ENCODE measurements around the gene ZSWIM9.

Gene ZSWIM9

DNA sequence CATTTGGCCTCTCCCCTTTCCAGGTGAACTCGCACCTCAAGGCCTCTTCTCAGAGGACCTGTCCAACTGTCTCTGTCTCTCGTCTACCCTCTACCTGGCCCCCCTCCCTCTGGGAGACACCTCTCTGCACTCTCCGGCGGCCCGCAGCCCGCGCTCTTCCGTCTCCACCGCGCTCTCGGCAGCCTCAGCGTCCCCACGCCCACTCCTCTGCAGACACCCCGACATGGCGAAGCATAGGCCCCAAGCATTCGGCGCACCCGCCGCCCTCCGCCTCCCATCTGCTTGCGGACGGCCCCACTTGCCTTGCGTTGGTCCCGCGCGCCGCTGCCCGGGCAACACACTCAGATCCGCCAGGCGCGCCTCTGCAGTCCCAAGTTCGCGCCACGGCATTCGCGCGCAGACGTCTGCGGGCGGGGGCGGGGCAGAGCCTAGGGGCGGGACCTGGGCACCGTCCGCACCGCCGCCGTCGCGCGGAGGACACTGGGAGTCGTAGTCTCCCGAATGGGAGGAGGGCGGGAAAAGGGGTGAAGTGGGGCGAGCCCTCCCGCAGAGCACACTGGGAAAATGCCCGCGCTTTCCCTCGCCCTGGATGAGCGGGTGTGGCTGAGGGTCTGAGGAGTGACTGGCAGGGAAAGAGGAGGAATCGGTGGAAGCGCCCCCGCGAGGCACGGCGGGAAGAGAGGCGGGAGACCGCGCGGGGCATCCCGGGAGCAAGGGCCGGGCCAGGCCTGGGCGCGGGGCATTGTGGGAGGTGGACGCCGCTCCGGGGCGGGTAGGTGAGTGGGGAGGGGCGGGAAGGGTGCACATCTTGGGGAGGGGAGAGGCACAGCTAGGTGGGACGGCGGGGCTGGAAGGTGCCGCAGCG is at the start of gene ZSWIM9, which contains the start of gene LIG1:
Gene ZSWIM9 (plus strand): TSS at position 742 of the 865 bp plus-strand sequence. CDS start 1,123 bp downstream, outside the sequence.
Gene LIG1 (minus strand): TSS at position 406 of the 865 bp plus-strand sequence. CDS start 4,778 bp downstream, outside the sequence.
- DNase-seq (ENCODE audit: low spot score) = peak; percentile 96

DNA sequence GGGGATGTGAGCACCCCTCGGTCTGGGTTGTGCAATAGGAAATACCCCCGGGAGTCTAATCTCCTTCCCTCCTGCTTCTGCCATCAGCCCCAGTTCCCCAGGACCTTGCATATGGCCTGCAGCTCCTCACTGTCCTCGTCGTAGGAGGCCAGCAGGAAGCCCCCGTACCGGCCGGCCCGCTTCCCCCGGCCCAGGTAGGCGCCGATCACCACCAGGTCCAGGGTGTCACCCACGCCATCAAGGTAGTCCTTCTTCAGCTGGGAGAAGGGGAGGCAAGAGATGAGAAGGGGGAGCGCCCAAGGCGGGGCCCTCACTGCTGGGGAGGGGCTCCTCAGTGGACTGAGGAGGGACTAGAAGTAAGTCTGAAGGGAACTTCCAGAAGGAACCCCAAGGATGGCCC is 49.4 kb upstream of the ZSWIM9 start:
- no peak for DNase-seq (ENCODE audit: low spot score)

DNA sequence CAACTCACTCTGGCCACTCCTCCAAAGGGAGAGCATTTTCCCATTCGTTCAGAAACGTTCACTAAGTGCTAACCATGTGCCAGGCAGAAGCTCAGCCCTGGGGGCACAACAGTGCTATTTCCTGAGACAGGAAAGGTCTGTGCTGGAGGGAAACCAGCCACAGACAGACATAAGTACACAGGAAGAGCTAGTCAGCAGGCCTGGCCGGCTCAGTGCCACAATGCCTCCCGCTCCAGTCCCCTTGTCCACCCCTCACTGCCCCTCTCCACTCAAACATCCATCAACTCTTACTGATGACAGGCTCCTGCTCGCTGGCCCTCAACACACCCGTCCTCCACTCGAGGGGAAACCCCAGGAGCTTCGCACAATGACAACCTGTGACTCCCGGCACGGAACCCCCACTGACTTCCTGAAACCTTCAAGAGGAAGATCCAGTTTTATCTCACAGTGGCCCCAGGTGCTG is 48.5 kb upstream of the ZSWIM9 start:
- peak; percentile 21 for DNase-seq (ENCODE audit: low spot score)

DNA sequence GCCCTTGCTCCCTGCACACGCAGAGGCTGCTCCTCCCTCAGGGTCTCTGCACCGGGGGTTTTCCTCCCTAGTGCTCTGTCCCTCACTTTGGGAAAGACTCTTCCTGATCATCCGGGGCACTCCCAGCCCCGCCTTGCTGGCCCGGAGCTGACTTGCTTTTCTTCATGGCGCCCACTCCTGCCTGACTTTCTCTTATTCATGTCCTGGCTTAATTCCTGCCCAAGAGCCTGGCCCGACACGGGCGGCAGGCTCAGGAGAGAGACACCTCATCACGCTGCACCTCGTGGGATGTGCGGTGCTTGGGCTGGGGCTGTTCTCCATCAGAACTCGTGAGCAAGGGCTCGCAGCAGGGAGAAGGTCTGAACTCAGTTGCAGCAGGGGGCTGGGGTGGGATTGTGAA is 48.1 kb upstream of the ZSWIM9 start:
- DNase-seq (ENCODE audit: low spot score) = no peak

DNA sequence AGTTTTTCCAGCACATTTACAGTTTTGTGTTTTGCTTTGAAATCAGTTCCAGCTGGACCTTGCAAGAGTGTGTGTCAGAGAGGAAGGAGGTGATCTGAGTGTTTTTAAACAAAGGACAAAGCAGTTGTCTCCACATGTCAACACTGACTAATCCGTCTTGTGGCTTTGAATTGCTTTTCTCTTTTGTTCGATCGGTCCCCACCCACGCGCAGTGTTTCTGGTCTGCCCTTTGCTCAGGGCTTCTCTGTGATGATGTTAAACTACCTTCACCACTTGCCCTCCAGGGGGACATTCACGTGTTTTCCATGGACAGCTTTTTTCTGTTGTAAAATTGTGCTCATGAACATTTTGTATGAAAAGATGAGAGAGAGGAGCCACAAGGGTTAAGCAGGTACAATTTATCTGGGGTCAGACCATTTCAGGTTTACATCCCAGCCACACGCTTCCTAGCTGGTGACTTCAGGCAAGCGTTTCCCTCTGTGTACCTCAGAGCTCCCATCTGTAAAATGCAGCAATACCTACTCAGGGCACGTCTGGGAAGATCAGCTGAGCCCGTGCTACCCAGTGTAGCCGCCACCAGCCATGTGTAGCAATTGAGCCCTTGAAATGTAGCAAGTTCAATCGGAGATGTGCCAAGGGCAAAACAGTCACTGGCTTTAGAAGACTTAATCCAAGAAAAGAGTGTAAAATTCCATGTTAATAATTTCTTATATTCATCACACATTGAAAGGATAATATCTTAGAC is 46.4 kb upstream of the ZSWIM9 start:
- DNase-seq (ENCODE audit: low spot score) = peak; percentile 53

DNA sequence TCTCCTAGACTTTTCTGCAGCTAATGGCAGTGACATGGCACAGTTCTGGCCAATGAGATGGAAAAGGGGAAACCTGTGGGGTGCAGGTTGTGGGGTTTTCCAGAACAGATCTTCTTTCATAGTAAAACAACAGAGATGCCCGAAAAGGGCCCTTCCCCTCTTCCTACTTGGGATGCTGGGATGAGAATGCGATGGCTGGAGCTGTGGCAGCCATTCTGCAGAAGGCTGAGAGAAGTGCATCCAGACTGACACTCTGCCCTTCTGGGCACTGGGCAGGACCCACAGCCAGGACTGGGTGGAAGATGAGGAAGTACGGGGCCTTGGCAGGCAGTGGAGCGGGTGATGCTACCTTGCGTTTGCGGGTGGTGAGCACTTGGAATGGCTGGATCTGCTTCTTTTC is 42.9 kb upstream of the ZSWIM9 start:
- DNase-seq (ENCODE audit: low spot score) = no peak

DNA sequence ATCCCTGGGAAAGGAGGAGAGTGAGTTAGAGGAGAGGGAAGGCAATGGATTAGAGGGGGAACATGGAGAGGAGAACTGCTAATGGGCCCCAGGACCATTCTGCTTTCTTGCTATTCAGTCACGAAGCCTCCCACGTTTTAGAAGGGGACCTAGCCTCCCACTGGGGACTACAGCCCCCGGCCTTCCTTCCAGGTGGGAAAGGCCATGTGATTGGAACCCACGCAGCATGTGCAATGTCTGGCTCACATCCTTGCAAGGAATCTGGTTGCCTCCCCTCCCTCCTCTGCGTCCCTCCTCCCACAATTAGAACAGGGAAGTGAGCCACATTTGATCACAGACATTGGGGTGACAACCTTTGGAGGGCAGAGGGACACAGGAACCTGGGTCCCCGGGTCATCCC is 37.4 kb upstream of the ZSWIM9 start:
- DNase-seq (ENCODE audit: low spot score) = no peak

DNA sequence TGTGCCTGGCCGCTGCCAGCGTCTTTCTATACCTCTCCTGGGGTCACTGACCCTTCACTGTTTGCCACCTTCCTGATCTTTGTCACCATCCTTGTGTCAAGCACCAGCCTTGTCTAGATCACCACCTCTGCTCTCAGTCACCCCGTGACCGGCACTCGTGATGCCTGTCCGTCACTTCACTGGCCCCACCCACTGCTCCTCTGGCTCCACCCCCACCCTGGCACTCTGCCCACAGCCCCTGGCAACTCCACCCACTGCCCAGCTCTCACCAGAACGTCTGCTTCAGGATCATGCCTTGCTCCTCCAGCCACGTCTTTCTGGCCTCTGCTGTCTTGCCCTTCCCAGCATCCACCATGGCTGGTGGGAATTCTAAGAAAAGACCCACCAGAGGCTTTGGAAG is 35.1 kb upstream of the ZSWIM9 start:
- no peak for DNase-seq (ENCODE audit: low spot score)

DNA sequence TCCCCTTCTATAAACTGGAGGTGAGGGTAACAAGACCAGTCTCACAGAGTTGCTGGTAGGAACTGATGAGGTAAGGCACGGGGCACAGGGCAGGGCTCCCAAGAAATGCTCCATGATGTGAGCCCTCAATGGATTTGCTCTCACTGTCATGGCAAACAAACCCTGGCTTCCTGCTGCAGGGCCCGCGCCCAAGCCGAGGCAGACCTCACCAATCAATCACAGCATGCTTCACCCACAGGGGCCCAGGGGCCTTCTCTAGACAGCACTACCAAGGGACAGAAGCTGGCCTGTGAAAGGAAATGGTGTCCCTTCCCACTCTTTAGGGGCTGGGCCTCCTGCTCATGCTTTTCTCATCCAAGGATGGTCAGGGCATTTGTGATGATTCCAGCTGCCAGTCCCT is 33.9 kb upstream of the ZSWIM9 start:
- no peak for DNase-seq (ENCODE audit: low spot score)

DNA sequence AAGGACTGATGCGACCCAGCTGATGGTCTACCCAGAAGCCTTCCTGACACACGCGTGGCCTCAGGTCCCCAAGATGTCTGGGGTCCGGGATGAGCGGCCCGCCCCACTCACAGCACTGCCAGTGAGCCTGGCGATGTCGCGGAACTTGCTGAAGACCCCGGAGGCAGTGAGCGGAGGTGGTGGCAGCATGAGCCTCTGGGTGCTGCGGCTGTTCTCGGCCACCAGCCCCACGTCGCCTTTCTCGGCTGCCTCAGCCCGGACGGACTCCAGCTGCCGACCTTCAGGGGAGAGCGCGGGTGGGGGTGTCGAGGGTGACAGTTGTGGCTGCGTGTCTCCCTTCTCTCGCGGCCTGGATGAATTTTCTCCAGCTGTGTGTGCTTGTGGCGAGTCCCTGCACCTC is 33.1 kb upstream of the ZSWIM9 start:
- DNase-seq (ENCODE audit: low spot score) = no peak

DNA sequence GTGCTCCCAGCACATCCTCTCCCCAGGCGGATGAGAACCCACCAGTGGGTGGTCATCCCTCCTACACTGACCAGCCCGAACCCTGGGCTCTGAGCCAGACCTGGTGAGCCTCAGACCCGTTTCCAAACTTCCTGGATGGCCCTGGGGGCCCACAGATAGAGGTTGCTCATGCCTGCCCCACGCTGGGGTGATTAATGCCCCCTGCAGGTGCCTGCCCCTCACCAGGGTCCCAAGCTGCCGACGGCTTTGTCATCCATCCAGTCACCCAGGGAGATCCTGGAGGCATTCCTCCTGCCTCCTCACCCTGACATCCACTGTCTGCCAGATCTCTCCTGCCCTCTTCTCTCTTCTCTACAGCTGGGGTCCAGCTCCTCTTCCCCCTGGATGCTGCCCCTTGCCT is 31.4 kb upstream of the ZSWIM9 start:
- no peak for DNase-seq (ENCODE audit: low spot score)

DNA sequence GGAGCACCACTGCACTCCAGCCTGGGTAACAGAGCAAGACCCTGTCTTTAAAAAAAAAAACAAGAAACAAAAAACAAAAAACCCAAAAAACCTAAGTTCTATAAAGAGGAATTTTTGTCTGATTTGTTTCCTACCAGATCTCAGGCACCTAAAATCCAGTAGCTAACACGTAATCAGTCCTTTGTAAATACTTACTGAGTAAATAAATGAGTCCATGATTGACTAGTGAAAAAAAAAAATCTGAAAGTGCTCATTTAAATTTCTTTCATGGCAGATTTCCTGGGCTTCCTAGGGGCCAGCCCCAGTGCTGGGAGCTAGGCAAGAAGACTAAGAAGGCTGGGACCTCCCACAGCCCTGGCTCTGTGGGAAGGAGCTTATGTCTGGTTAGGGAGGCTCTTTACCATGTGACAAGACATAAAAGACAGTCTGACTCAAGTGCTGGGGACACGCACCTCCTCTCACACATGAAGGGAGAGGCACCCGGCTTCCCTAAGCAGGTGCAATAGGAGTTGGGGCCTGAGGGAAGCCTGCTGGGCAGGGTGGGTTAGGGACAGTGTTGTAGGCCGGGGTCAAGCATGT is 22.8 kb upstream of the ZSWIM9 start:
- no peak for DNase-seq (ENCODE audit: low spot score)

DNA sequence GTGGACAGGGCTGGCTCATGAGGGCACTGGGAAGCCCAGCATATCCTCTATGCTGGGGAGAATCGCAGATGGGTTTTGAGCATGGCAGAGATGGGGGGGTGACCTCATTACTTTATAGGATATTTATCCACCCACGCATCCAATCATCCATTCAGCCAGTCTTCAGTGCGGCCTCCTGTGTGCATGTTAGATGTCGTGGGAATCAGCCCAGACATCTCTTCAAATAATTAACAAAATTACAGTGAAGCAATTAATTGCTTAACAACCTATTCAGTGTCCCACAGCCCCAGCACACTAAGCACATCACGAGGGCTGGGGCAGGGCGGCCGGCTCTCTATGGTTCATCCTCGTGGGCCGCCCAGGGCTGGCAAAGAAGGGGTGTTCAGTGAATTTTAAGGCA is 21.9 kb upstream of the ZSWIM9 start:
- no peak for DNase-seq (ENCODE audit: low spot score)

DNA sequence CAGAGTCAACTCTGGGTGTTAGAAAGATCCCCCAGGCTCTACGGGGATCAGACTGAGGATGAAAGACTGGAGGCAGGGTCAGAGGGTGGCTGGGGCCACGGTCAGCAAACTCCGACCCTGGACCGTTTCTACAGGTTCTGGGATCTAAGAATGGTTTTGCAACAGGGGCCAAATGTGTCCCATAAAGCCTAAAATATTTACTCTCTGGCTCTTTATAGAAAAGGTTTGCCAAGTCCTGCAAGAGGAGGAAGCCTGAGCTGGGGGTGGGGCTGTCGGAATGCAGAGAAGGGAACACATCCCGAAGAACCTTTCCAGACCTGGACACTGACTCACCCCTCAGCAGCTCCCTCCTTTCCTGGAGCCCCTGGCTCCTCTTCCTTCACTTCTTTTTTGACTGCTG is 21.1 kb upstream of the ZSWIM9 start:
- no peak for DNase-seq (ENCODE audit: low spot score)

DNA sequence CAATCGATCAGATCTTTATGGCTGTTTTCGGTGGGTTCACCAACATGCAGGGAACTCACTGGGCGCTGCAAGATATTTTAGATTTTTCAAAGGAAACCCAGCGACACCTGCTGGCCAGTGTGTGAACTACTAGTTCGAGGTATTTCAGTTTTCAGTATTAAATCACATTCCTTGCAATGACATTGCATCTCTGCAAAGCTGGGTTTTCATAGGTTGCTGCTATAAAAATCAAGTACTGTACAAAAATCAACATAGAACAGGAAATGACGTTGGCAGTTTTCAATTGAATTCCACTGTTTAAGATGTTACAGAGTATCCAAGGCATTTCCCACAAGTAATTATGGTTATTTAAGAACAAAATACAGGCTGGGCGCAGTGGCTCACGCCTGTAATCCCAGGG is 17.9 kb upstream of the ZSWIM9 start:
- DNase-seq (ENCODE audit: low spot score) = peak; percentile 69

DNA sequence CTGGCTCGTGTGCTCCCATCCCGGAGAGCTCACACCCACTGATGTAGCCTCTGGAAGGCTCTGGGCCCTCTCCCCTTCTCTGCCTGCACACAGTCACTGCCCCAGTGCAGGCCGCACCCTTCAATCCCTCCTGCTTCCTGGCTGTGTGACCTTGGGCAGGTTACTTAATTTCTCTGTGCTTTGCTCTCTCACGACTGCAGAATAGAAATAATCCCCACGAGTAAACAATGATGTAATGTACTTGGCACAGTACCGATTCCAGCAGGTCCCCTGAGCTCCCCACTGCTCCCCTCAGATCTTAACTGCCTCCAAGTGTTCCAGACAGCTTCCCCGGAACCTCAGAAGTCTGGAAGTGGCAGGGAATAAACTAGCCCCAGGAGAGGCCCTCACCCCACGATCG is 16.5 kb upstream of the ZSWIM9 start:
- DNase-seq (ENCODE audit: low spot score) = no peak

DNA sequence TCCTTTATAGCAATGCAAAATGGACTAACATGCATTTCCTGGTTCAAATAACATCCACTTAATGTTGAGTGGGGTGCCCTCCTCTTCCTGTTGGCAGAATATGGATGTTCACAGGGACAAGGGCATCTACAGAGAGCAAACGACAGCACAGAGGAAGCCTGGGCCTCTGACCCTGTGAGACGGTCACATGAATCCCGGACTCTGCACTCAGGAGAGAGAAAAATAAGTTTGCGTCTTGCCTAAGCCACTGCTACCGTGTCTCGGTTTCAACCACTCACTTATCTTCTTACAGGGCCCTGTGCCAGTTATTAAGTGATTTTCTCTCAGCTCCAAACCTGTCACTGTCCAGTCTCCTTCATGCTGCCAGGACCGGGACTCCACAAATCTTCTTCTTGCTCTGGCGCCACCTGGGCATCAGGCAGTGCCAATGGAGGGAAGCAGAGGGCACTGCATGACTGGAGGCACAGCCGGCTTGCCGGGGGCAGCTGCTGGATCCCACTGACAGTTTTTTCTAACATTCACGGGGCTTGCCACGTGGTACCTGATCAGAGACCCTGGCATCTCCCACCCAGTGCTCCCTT is 12.2 kb upstream of the ZSWIM9 start:
- no peak for DNase-seq (ENCODE audit: low spot score)

DNA sequence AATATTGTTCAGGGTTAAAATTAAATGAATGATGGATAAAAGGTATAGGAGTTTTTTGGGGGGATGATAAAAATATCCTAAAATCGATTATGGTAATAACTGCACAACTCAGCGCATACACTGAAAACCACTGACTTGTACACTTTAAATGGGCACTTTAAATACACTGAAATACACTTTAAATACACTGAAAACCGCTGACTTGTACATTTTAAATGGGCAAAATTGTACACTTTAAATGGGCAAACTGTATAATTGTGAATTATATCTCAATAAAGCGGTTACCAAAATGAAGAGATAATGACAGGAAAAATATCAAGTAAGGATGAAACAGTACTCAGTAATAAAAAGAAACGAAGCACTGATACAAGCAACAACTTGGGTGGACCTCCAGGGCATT is 1.8 kb upstream of the ZSWIM9 start:
- no peak for DNase-seq (ENCODE audit: low spot score)

DNA sequence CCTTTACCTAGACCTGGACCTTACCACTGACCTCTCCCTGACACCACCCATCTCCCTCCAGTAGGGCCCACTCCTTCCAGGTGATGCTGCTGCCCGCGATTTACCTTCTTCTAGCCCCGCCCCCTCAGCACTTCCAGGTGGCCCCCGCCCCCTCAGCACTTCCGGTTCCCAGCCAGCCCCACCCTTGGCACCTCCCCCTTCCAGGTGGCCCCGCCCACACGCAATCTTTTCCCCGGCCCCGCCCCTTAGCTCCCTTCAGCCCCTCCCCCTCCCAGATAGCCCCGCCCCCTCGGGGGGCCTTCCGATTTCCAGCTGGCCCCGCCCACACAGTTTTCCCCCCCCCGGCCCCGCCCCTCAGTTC is 922 bp upstream of the ZSWIM9 start:
- DNase-seq (ENCODE audit: low spot score) = peak; percentile 35

DNA sequence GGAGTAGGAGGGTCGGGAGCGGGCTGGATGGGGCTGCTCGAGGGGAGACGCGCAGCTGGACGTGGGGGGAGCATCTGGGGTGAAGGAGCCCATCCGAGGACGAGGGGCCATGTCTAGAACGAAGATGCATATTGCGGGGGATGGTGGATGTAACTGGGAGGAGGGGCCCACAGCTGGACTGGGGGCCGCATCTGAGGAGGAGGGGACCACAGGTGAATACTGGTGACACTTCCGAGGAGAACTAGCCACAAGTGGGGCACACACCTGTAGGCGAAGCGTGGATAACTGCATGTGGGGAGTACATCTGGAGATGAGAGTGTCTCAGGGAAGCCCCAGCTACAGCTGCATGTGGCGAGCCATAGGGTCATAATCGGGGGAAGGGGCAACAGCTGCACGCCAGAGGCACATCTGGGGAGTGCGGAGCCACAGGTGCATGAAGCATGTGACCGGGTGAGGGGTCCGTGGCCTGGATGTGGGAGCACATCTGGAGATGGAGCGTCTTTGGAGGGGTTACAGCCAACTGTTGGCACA is 402 bp downstream of the ZSWIM9 start:
- DNase-seq (ENCODE audit: low spot score) = no peak

DNA sequence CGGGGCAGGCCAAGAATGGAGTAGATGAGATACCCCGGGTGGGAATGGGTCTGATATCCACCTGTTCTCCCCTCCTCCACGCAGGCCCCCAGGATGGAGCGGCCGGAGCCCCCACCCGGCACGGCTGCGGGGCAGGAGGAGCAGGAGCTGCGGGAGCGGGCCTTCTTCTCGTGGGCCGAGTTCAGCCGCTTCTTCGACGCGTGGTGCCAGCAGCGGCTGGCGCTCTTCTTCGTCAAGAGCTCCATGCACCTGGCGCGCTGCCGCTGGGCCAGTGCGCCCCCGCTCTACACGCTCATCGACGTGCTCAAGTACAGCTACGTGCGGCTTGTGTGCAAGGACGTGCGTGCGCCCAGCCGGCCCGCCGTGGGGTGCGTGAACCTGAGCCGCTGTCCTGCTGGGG is 1.2 kb downstream of the ZSWIM9 start:
- no peak for DNase-seq (ENCODE audit: low spot score)

DNA sequence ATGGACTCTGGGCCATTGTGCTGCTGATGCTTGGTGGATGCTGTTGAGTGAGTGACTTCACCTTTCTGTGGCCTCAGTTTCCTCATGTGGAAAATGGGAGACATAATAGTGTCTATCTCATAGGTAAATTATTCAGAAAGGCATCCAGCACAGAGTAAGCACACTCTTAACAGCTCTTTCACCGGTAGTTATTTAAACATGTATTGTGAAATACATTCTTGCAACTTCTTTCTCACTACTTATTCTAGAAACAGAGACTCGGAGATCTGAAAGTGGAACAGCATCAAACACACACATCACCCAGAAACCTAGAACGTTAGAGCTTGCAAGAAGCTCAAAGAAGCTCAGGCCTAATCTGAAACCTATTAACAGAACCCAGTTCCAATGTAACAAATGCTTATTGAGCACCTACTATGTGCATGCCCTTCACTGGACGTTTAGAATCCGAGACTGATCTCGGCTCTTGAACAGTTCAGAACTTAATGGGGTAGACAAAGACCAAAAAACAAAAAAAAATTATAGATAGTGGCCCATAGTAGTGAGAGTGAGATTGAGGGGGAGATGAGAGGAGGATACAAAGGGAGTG is 4.1 kb downstream of the ZSWIM9 start:
- no peak for DNase-seq (ENCODE audit: low spot score)
